Body of pancreas (tissue), 4 donors: ENCODE results near the gene DCP1A. TPM values are rescaled to one million over a fixed set of nuclear protein-coding genes. Genes with fewer than 3 reads are reported as not detected.

Experiments used
- ATAC-seq: fragments of 150-250 bp; one replicate; pipeline ENCODE4 v1.9.1; 2016
- DNase-seq, 4 donors: peaks; one replicate each; pipeline ENCODE4 v3.0.0-alpha.2; 2019
- H3K27ac ChIP-seq, 4 donors: fragments of 200-600 bp; sonication (generic); 1 replicate in 3 of 4; 2 replicates in 1 of 4; pipeline versions ENCODE4 v1.5.1 to v1.6.1; 2016 to 2019; ENCODE audit warnings: mild to moderate bottlenecking in 1 of 4, mixed read lengths in 1 of 4, moderate library complexity in 1 of 4
- H3K27me3 ChIP-seq, 2 donors: fragments of 200-600 bp; sonication (generic); one replicate each; pipeline ENCODE4 v1.6.0; 2016; ENCODE audit warnings: mild to moderate bottlenecking in 1 of 2
- H3K36me3 ChIP-seq, 2 donors: fragments of 200-600 bp; sonication (generic); replicated peaks in 1 of 2; 2 replicates each; pipeline ENCODE4 v1.5.1; 2016; ENCODE audit warnings: low read depth in 2 of 2; ENCODE audit not compliant: insufficient read depth in 1 of 2
- H3K4me1 ChIP-seq: fragments of 200-600 bp; sonication (generic); one replicate; pipeline ENCODE4 v1.6.0; 2016
- H3K4me3 ChIP-seq, 2 donors: fragments of 200-600 bp; sonication (generic); 1 replicate in 1 of 2; 2 replicates in 1 of 2; pipeline ENCODE4 v1.5.1; 2016 to 2019
- H3K9me3 ChIP-seq, 3 donors: fragments of 200-600 bp; sonication (generic); 1 replicate in 2 of 3; 2 replicates in 1 of 3; pipeline ENCODE4 v1.5.1; 2016
- CTCF ChIP-seq, 7 experiments: fragments of 450-650 bp in 4 of 7; fragments of 200-600 bp in 3 of 7; sonication (generic) in 3 of 7; IDR thresholded peaks; one replicate each; pipeline ENCODE4 v1.5.1; 2016 to 2019; ENCODE audit warnings: antibody characterized with exemption in 7 of 7
- POLR2A ChIP-seq, 3 donors: fragments of 450-650 bp; IDR thresholded peaks; one replicate each; pipeline ENCODE4 v1.6.1; 2016; ENCODE audit warnings: antibody characterized with exemption in 3 of 3, mild to moderate bottlenecking in 2 of 3
- WGBS, 2 donors: methylation state at CpG; one replicate each; pipeline ENCODE4 v1.1.5; 2017; 5-methylcytosine and 5-hydroxymethylcytosine counted together
- intact Hi-C: fragments of 100-400 bp; cut with DNase I; formaldehyde crosslinking; loops from one replicate; pipeline ENCODE4 v1.15.1; 2023
- total RNA-seq, 2 donors: library from RNA; depleted of rRNA; stranded (reverse); fragments of >200 nt; gene quantifications; one replicate each; pipeline ENCODE4 v1.1.0, GENCODE V29; 2016

Gene DCP1A
- total RNA-seq, 2 donors from 2014 or later = 11.9 to 21.8 TPM

DNA sequence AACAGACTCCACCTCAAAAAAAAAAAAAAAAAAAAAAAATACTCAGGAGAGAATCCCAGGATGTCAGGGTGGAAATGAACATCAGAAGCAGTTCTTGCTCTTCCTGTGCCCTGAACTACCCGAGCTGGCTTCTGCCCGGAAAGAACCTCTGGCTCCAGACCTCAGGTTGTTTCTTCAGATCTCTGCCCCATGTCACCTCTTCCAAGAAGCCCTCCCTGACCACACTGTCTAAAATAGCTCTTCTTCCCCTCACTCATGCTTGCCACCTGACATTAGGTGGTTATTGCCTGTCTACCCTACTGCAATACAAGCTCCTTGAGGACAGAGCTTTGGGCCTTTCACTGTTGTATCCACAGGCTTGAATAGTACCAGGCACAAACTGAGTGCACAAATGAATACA, 99.7 kb downstream of the DCP1A start:
- no peak for DNase-seq
- ATAC-seq = no peak
- intact Hi-C loops = no loop called here
- Histone ChIP-seq H3K27me3 (no peaks in the 10 kb centered on the region), H3K27ac (no peak overlapping the region), H3K36me3 (no peaks in the 10 kb centered on the region), H3K4me3 (no peak overlapping the region), H3K4me1 (peaks cover 69% of the 10 kb centered on the region), H3K9me3 (no peaks in the 10 kb centered on the region)
- 68 to 91% methylated on average over 2 of the region's 2 CpGs for WGBS, 2 donors
- TF ChIP-seq POLR2A (IDR thresholded peaks at IDR 0.05) (no peak), CTCF (IDR thresholded peaks at IDR 0.05) (no peak)

DNA sequence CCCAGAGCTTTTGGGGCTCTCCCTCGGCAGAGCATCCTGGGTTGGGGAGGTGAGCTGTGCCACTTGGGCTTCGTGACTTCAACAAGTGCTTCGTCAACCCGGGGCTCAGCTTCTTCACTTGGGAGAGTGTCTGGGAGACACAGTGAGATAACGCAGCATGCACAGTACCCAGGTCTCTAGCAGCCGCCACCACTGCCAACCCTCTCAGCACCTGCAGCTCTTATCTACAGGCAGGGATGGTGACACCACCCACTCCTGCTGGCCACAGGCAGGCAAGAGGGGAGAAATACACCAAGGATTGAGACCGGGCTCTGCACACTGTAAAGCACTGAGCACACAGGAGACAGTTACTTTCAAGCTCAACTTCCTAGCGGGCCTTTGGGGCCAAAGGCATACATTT, 103.1 kb downstream of the DCP1A start:
- ATAC-seq (peak; percentile 41), DNase-seq (peak; percentile 37 to 77 (median 60))
- no peaks in the 10 kb centered on the region for H3K27me3 ChIP-seq
- 26 to 47% methylated on average over 3 to 8 of the region's 8 CpGs for WGBS, 2 donors
- TF ChIP-seq CTCF (IDR thresholded peaks at IDR 0.05) (peak in 1 of 7 experiments; percentile 15), POLR2A (IDR thresholded peaks at IDR 0.05) (no peak)
- peaks cover 66% of the 10 kb centered on the region for H3K4me1 ChIP-seq
- no peaks in the 10 kb centered on the region for H3K9me3 ChIP-seq
- H3K27ac ChIP-seq = peak overlapping the region in 1 of 4 donors; percentile 73
- peaks cover 0 to 5% of the 10 kb centered on the region in 2 donors for H3K36me3 ChIP-seq
- intact Hi-C loops = no loop called here
- H3K4me3 ChIP-seq = no peak overlapping the region

- 64% methylated on average over 8 of the region's 8 CpGs; no CpG with 5 or more reads in 1 of the 2 donors for WGBS, 2 donors
- TF ChIP-seq POLR2A (IDR thresholded peaks at IDR 0.05) = no peak
- no peak for TF ChIP-seq CTCF (IDR thresholded peaks at IDR 0.05)
- peak overlapping the region in 3 of 4 donors; percentile 55 to 73 (median 69) for H3K27ac ChIP-seq
- H3K27me3 ChIP-seq = no peaks in the 10 kb centered on the region
- intact Hi-C loops = no loop called here
- H3K4me1 ChIP-seq = peaks cover 68% of the 10 kb centered on the region
- DNase-seq (no peak), ATAC-seq (no peak)
- no peaks in the 10 kb centered on the region for H3K9me3 ChIP-seq
- H3K4me3 ChIP-seq = no peak overlapping the region
- peaks cover 0 to 5% of the 10 kb centered on the region in 2 donors for H3K36me3 ChIP-seq
These were observed 103.6 kb downstream of the DCP1A start for GRCh38 chr3:53243785-53244184.

DNA sequence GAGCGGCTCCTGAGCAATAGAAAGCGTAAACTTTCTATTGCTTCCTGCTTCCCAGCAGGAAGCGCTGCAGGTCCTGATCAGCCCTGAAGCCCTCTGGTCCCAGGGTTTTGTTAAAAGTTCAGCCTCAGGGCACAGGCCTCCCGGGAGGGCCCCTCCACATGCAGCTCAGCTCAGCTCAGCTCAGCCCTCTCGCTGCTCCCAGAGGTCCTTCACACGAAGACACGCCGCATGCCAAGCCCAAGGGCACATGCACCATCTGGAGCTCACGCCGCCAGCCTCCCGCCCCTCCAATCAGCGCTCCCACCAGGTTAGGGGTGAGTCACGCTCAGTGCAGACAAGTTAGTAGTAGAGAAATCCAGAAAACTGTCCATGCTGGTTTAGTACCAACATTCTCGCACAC, 104.2 kb downstream of the DCP1A start:
- no peak for TF ChIP-seq POLR2A (IDR thresholded peaks at IDR 0.05)
- no peak for TF ChIP-seq CTCF (IDR thresholded peaks at IDR 0.05)
- Histone ChIP-seq H3K4me1 (peaks cover 74% of the 10 kb centered on the region), H3K27me3 (no peaks in the 10 kb centered on the region)

DNA sequence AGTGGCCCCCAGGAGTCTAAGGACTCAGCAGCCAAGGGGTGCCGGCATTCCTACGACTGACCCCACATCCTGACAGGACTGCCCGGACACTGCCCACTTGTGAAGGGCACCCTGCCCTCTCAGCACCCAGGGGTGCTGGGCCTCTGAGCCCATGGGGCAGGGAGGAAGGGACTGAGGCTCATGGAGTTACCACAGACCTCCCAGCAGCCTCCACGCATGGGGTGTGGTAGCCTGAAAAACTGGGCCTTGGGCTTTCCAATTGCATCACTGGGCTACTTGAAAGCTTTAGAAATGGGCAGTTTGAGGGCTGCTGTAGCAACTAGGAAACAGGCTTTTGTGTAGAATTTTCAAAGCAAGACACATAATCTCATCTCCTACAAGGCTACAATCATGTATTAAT, 104.7 kb downstream of the DCP1A start:
- H3K4me3 ChIP-seq = no peak overlapping the region
- TF ChIP-seq POLR2A (IDR thresholded peaks at IDR 0.05) (no peak), CTCF (IDR thresholded peaks at IDR 0.05) (no peak)
- DNase-seq (no peak), ATAC-seq (no peak)
- no peaks in the 10 kb centered on the region for H3K27me3 ChIP-seq
- intact Hi-C loops = no loop called here
- H3K9me3 ChIP-seq = no peaks in the 10 kb centered on the region
- 74 to 79% methylated on average over 2 to 4 of the region's 4 CpGs for WGBS, 2 donors
- peaks cover 76% of the 10 kb centered on the region for H3K4me1 ChIP-seq
- H3K27ac ChIP-seq = peak overlapping the region; percentile 55 to 73 (median 66)
- H3K36me3 ChIP-seq = peaks cover 0 to 5% of the 10 kb centered on the region in 2 donors

More for the DNA sequence above, 104.2 kb downstream of the DCP1A start:
- intact Hi-C loops = no loop called here
- H3K27ac ChIP-seq = peak overlapping the region in 3 of 4 donors; percentile 55 to 73 (median 69)
- H3K9me3 ChIP-seq = no peaks in the 10 kb centered on the region
- H3K36me3 ChIP-seq = peaks cover 0 to 5% of the 10 kb centered on the region in 2 donors
- no peak overlapping the region for H3K4me3 ChIP-seq
- ATAC-seq = peak; percentile 47
- 41 to 82% methylated on average over 6 to 14 of the region's 14 CpGs for WGBS, 2 donors
- peak in 3 of 4 donors; percentile 35 to 63 (median 57) for DNase-seq
